Activated T-helper 1 cell treated with anti-CD3 and anti-CD28 coated beads, Interleukin-2, amount 50 U/mL, for 16 hours (primary cell): ENCODE measurements around the gene UCP1.

ENCODE experiments used
- DNase-seq, 2 donors: peaks; one replicate each; pipeline ENCODE4 v3.0.0-alpha.2; 2020; ENCODE audit warnings: low read depth in 1 of 2, low spot score in 1 of 2

The UCP1 gene

GRCh38 chr4:140568507-140569306, at the start of gene UCP1:
Gene UCP1 (minus strand): TSS chr4:140568961. CDS start chr4:140568729, 232 bp downstream.
- no peak for DNase-seq

GRCh38 chr4:140617499-140618248, 48.9 kb upstream of the UCP1 start:
- no peak for DNase-seq

- DNase-seq, result no peak
Observed at GRCh38 chr4:140615451-140615850, 46.7 kb upstream of the UCP1 start.

GRCh38 chr4:140612357-140612756, 43.6 kb upstream of the UCP1 start:
- no peak for DNase-seq

- no peak for DNase-seq
Observed at GRCh38 chr4:140611854-140612253, 43.1 kb upstream of the UCP1 start.

GRCh38 chr4:140609548-140610425, 41.0 kb upstream of the UCP1 start:
- no peak for DNase-seq

GRCh38 chr4:140607852-140608251, 39.1 kb upstream of the UCP1 start:
- DNase-seq, result no peak

- no peak for DNase-seq
Observed at GRCh38 chr4:140604544-140604943, 35.8 kb upstream of the UCP1 start.

- no peak for DNase-seq
Observed at GRCh38 chr4:140603286-140603685, 34.5 kb upstream of the UCP1 start.

GRCh38 chr4:140602714-140603113, 34.0 kb upstream of the UCP1 start:
- DNase-seq, result no peak

- DNase-seq, result no peak
Observed at GRCh38 chr4:140600408-140600807, 31.6 kb upstream of the UCP1 start.

- DNase-seq, result no peak
Observed at GRCh38 chr4:140595065-140595464, 26.3 kb upstream of the UCP1 start.

- DNase-seq, result no peak
Observed at GRCh38 chr4:140584439-140584838, 15.7 kb upstream of the UCP1 start.

- DNase-seq, result no peak
Observed at GRCh38 chr4:140581078-140581477, 12.3 kb upstream of the UCP1 start.

GRCh38 chr4:140579278-140579677, 10.5 kb upstream of the UCP1 start:
- DNase-seq, result no peak

- DNase-seq, result no peak
Observed at GRCh38 chr4:140575489-140575888, 6.7 kb upstream of the UCP1 start.

GRCh38 chr4:140571620-140572019, 2.9 kb upstream of the UCP1 start:
- DNase-seq, result no peak

GRCh38 chr4:140569307-140569638, 512 bp upstream of the UCP1 start:
- no peak for DNase-seq

GRCh38 chr4:140559696-140560095, 9.1 kb downstream of the UCP1 start:
- DNase-seq, result no peak

- DNase-seq, result no peak
Observed at GRCh38 chr4:140557831-140558435, 10.8 kb downstream of the UCP1 start.

GRCh38 chr4:140556372-140557085, 12.2 kb downstream of the UCP1 start:
- DNase-seq, result no peak
